Measurements from ENCODE around the gene SLC29A3.

The SLC29A3 gene

GRCh38 chr10:71389768-71390460, 70.9 kb downstream of the SLC29A3 start:
- in situ Hi-C loops (cut with MboI; ENCODE audit: low sequenced_read_pairs) = no loop called here

- in situ Hi-C loops (cut with MboI; ENCODE audit: low sequenced_read_pairs) = no loop called here
These were observed 71.4 kb downstream of the SLC29A3 start for GRCh38 chr10:71390461-71390835.

- in situ Hi-C loops (cut with MboI; ENCODE audit: low sequenced_read_pairs) = no loop called here
These were observed 72.0 kb downstream of the SLC29A3 start for GRCh38 chr10:71390921-71391690.

GRCh38 chr10:71391701-71392100, 72.6 kb downstream of the SLC29A3 start:
- in situ Hi-C loops (cut with MboI; ENCODE audit: low sequenced_read_pairs) = no loop called here

- in situ Hi-C loops (cut with MboI; ENCODE audit: low sequenced_read_pairs) = no loop called here
These were observed 73.2 kb downstream of the SLC29A3 start for GRCh38 chr10:71392292-71392691.

GRCh38 chr10:71392791-71393781, 74.0 kb downstream of the SLC29A3 start:
- in situ Hi-C loops (cut with MboI; ENCODE audit: low sequenced_read_pairs) = no loop called here

- in situ Hi-C loops (cut with MboI; ENCODE audit: low sequenced_read_pairs) = no loop called here
These were observed 74.9 kb downstream of the SLC29A3 start for GRCh38 chr10:71393841-71394475.

- in situ Hi-C loops (cut with MboI; ENCODE audit: low sequenced_read_pairs) = no loop called here
These were observed 76.0 kb downstream of the SLC29A3 start for GRCh38 chr10:71394926-71395562.

GRCh38 chr10:71395621-71396020, 76.6 kb downstream of the SLC29A3 start:
- in situ Hi-C loops (cut with MboI; ENCODE audit: low sequenced_read_pairs) = no loop called here

- in situ Hi-C loops (cut with MboI; ENCODE audit: low sequenced_read_pairs) = no loop called here
These were observed 77.1 kb downstream of the SLC29A3 start for GRCh38 chr10:71396084-71396710.

GRCh38 chr10:71396711-71397295, 77.7 kb downstream of the SLC29A3 start, which contains the start of gene CDH23:
Gene CDH23, plus strand, starts transcription at chr10:71396920. Its CDS starts 42,912 bp downstream, at chr10:71439832.
- in situ Hi-C loops (cut with MboI; ENCODE audit: low sequenced_read_pairs) = no loop called here

GRCh38 chr10:71397296-71398212, 78.5 kb downstream of the SLC29A3 start:
- in situ Hi-C loops (cut with MboI; ENCODE audit: low sequenced_read_pairs) = no loop called here

- in situ Hi-C loops (cut with MboI; ENCODE audit: low sequenced_read_pairs) = no loop called here
These were observed 79.9 kb downstream of the SLC29A3 start for GRCh38 chr10:71398976-71399375.

GRCh38 chr10:71399946-71400345, 80.9 kb downstream of the SLC29A3 start:
- in situ Hi-C loops (cut with MboI; ENCODE audit: low sequenced_read_pairs) = no loop called here

GRCh38 chr10:71401056-71401455, 82.0 kb downstream of the SLC29A3 start:
- in situ Hi-C loops (cut with MboI; ENCODE audit: low sequenced_read_pairs) = no loop called here

- in situ Hi-C loops (cut with MboI; ENCODE audit: low sequenced_read_pairs) = no loop called here
These were observed 82.9 kb downstream of the SLC29A3 start for GRCh38 chr10:71402005-71402404.

GRCh38 chr10:71404503-71405295, 85.6 kb downstream of the SLC29A3 start:
- in situ Hi-C loops (cut with MboI; ENCODE audit: low sequenced_read_pairs) = no loop called here

All from hTERT RPE-1 (cell line).